ENCODE data around the gene ANKMY1. TPM values are rescaled to one million over a fixed set of nuclear protein-coding genes. Genes with fewer than 3 reads are reported as not detected.
A peak's percentile ranks its signal among the peaks of the same experiment; 100 is the strongest.

Gene ANKMY1
- total and polyA plus RNA-seq, 9 donors = 5.2 to 10.8 (median 7.7) TPM

GRCh38 chr2:240588669-240589068 is 30.9 kb upstream of the ANKMY1 start:
- Histone ChIP-seq H3K27me3 (ENCODE audit: control insufficient read depth, insufficient read depth, low read length) (no peaks in the 10 kb centered on the region), H3K4me1 (ENCODE audit: control insufficient read depth, insufficient read depth, low read length) (peaks cover 30% of the 10 kb centered on the region), H3K4me3 (ENCODE audit: low read length) (no peak overlapping the region), H3K36me3 (ENCODE audit: control insufficient read depth, insufficient read depth, low read length) (peaks cover 37% of the 10 kb centered on the region), H3K9me3 (replicated peaks; ENCODE audit: control insufficient read depth, low read depth, low read length) (no peaks in the 10 kb centered on the region), H3K27ac (ENCODE audit: low read length) (no peak overlapping the region)
- no peak for DNase-seq
- WGBS (ENCODE audit: insufficient coverage) = 82% methylated on average over 4 of the region's 4 CpGs

GRCh38 chr2:240588006-240588655 is 30.3 kb upstream of the ANKMY1 start:
- Histone ChIP-seq H3K4me3 (ENCODE audit: low read length) (no peak overlapping the region), H3K36me3 (ENCODE audit: control insufficient read depth, insufficient read depth, low read length) (peaks cover 36% of the 10 kb centered on the region), H3K27ac (ENCODE audit: low read length) (no peak overlapping the region), H3K27me3 (ENCODE audit: control insufficient read depth, insufficient read depth, low read length) (no peaks in the 10 kb centered on the region), H3K9me3 (replicated peaks; ENCODE audit: control insufficient read depth, low read depth, low read length) (no peaks in the 10 kb centered on the region), H3K4me1 (ENCODE audit: control insufficient read depth, insufficient read depth, low read length) (peaks cover 30% of the 10 kb centered on the region)
- DNase-seq = no peak
- 75% methylated on average over 10 of the region's 10 CpGs for WGBS (ENCODE audit: insufficient coverage)

GRCh38 chr2:240586919-240587800 is 29.4 kb upstream of the ANKMY1 start:
- H3K4me1 ChIP-seq (ENCODE audit: control insufficient read depth, insufficient read depth, low read length) = peaks cover 30% of the 10 kb centered on the region
- H3K4me3 ChIP-seq (ENCODE audit: low read length) = peak overlapping the region; percentile 78
- DNase-seq = no peak
- H3K9me3 ChIP-seq (replicated peaks; ENCODE audit: control insufficient read depth, low read depth, low read length) = no peaks in the 10 kb centered on the region
- WGBS (ENCODE audit: insufficient coverage) = 3% methylated on average over 60 of the region's 62 CpGs
- H3K27ac ChIP-seq (ENCODE audit: low read length) = no peak overlapping the region
- no peaks in the 10 kb centered on the region for H3K27me3 ChIP-seq (ENCODE audit: control insufficient read depth, insufficient read depth, low read length)
- H3K36me3 ChIP-seq (ENCODE audit: control insufficient read depth, insufficient read depth, low read length) = peaks cover 35% of the 10 kb centered on the region

GRCh38 chr2:240586198-240586918 is 28.6 kb upstream of the ANKMY1 start, which contains the start of gene CAPN10:
CAPN10 (plus strand) TSS chr2:240586734; CDS start chr2:240586912, 178 bp downstream.
- peak within 1 kb of the TSS; percentile 95 for H3K27ac ChIP-seq (ENCODE audit: low read length)
- H3K9me3 ChIP-seq (replicated peaks; ENCODE audit: control insufficient read depth, low read depth, low read length) = peaks cover 1% of the 10 kb centered on the region
- DNase-seq = peak; percentile 99
- no peaks in the 10 kb centered on the region for H3K27me3 ChIP-seq (ENCODE audit: control insufficient read depth, insufficient read depth, low read length)
- peaks cover 30% of the 10 kb centered on the region for H3K4me1 ChIP-seq (ENCODE audit: control insufficient read depth, insufficient read depth, low read length)
- peaks cover 29% of the 10 kb centered on the region for H3K36me3 ChIP-seq (ENCODE audit: control insufficient read depth, insufficient read depth, low read length)
- WGBS (ENCODE audit: insufficient coverage) = under 1% methylated on average over 88 of the region's 88 CpGs
- peak within 1 kb of the TSS; percentile 78 for H3K4me3 ChIP-seq (ENCODE audit: low read length)

- Histone ChIP-seq H3K4me3 (ENCODE audit: low read length) (peak overlapping the region; percentile 78), H3K27ac (ENCODE audit: low read length) (peak overlapping the region; percentile 95), H3K4me1 (ENCODE audit: control insufficient read depth, insufficient read depth, low read length) (peaks cover 30% of the 10 kb centered on the region), H3K36me3 (ENCODE audit: control insufficient read depth, insufficient read depth, low read length) (peaks cover 27% of the 10 kb centered on the region), H3K9me3 (replicated peaks; ENCODE audit: control insufficient read depth, low read depth, low read length) (peaks cover 2% of the 10 kb centered on the region), H3K27me3 (ENCODE audit: control insufficient read depth, insufficient read depth, low read length) (no peaks in the 10 kb centered on the region)
- WGBS (ENCODE audit: insufficient coverage) = 4% methylated on average over 14 of the region's 20 CpGs
- DNase-seq = no peak
These were observed 28.0 kb upstream of the ANKMY1 start for GRCh38 chr2:240585681-240586197.

GRCh38 chr2:240585101-240585500 is 27.3 kb upstream of the ANKMY1 start:
- Histone ChIP-seq H3K27ac (ENCODE audit: low read length) (no peak overlapping the region), H3K36me3 (ENCODE audit: control insufficient read depth, insufficient read depth, low read length) (peaks cover 24% of the 10 kb centered on the region), H3K27me3 (ENCODE audit: control insufficient read depth, insufficient read depth, low read length) (no peaks in the 10 kb centered on the region), H3K4me3 (ENCODE audit: low read length) (peak overlapping the region; percentile 78), H3K9me3 (replicated peaks; ENCODE audit: control insufficient read depth, low read depth, low read length) (peaks cover 2% of the 10 kb centered on the region), H3K4me1 (ENCODE audit: control insufficient read depth, insufficient read depth, low read length) (peaks cover 30% of the 10 kb centered on the region)
- WGBS (ENCODE audit: insufficient coverage) = 86% methylated on average over 5 of the region's 6 CpGs
- no peak for DNase-seq

GRCh38 chr2:240584486-240585031 is 26.8 kb upstream of the ANKMY1 start:
- Histone ChIP-seq H3K27me3 (ENCODE audit: control insufficient read depth, insufficient read depth, low read length) (no peaks in the 10 kb centered on the region), H3K4me3 (ENCODE audit: low read length) (no peak overlapping the region), H3K27ac (ENCODE audit: low read length) (no peak overlapping the region), H3K36me3 (ENCODE audit: control insufficient read depth, insufficient read depth, low read length) (peaks cover 20% of the 10 kb centered on the region), H3K4me1 (ENCODE audit: control insufficient read depth, insufficient read depth, low read length) (peaks cover 31% of the 10 kb centered on the region), H3K9me3 (replicated peaks; ENCODE audit: control insufficient read depth, low read depth, low read length) (peaks cover 2% of the 10 kb centered on the region)
- no peak for DNase-seq
- 100% methylated on average over 1 of the region's 4 CpGs for WGBS (ENCODE audit: insufficient coverage)

GRCh38 chr2:240583774-240584173 is 26.0 kb upstream of the ANKMY1 start:
- H3K4me3 ChIP-seq (ENCODE audit: low read length) = no peak overlapping the region
- H3K36me3 ChIP-seq (ENCODE audit: control insufficient read depth, insufficient read depth, low read length) = peaks cover 22% of the 10 kb centered on the region
- H3K27ac ChIP-seq (ENCODE audit: low read length) = no peak overlapping the region
- H3K9me3 ChIP-seq (replicated peaks; ENCODE audit: control insufficient read depth, low read depth, low read length) = peaks cover 2% of the 10 kb centered on the region
- no peaks in the 10 kb centered on the region for H3K27me3 ChIP-seq (ENCODE audit: control insufficient read depth, insufficient read depth, low read length)
- H3K4me1 ChIP-seq (ENCODE audit: control insufficient read depth, insufficient read depth, low read length) = peaks cover 34% of the 10 kb centered on the region
- DNase-seq = no peak
- WGBS (ENCODE audit: insufficient coverage) = 89% methylated on average over 3 of the region's 4 CpGs

- Histone ChIP-seq H3K27ac (ENCODE audit: low read length) (no peak overlapping the region), H3K36me3 (ENCODE audit: control insufficient read depth, insufficient read depth, low read length) (peaks cover 30% of the 10 kb centered on the region), H3K4me3 (ENCODE audit: low read length) (no peak overlapping the region), H3K27me3 (ENCODE audit: control insufficient read depth, insufficient read depth, low read length) (no peaks in the 10 kb centered on the region), H3K4me1 (ENCODE audit: control insufficient read depth, insufficient read depth, low read length) (peaks cover 25% of the 10 kb centered on the region), H3K9me3 (replicated peaks; ENCODE audit: control insufficient read depth, low read depth, low read length) (peaks cover 2% of the 10 kb centered on the region)
- no peak for DNase-seq
- WGBS (ENCODE audit: insufficient coverage) = 93% methylated on average over 2 of the region's 3 CpGs
These were observed 25.0 kb upstream of the ANKMY1 start for GRCh38 chr2:240582781-240583180.
